COLO668 (cell line): ENCODE data around the gene PMEPA1.

Experiments used
- DNase-seq: peaks from one replicate; lab custom pipeline; 2025; ENCODE audit not compliant: unreplicated experiment; lab: John Stamatoyannopoulos, UW

PMEPA1 gene

DNA sequence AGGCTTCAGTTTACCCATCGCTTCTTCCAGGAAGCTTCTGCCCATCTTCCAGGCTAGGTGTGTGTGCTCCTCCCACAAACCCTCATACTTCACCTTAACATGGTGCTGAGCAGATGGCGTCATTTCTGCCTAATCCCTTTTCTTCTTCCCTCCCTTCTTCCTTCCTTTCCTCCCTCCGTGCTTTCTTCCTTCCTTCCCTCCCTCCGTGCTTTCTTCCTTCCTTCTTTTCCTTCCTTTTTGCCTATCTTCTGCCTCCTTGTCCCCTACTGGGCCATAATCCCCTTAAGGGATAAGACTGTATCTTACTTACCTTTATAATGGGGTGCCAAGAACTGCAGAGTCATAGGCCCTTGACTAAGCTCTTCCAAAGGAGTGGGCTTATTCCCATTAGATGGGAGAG, 27.5 kb upstream of the PMEPA1 start:
- DNase-seq, result no peak

DNA sequence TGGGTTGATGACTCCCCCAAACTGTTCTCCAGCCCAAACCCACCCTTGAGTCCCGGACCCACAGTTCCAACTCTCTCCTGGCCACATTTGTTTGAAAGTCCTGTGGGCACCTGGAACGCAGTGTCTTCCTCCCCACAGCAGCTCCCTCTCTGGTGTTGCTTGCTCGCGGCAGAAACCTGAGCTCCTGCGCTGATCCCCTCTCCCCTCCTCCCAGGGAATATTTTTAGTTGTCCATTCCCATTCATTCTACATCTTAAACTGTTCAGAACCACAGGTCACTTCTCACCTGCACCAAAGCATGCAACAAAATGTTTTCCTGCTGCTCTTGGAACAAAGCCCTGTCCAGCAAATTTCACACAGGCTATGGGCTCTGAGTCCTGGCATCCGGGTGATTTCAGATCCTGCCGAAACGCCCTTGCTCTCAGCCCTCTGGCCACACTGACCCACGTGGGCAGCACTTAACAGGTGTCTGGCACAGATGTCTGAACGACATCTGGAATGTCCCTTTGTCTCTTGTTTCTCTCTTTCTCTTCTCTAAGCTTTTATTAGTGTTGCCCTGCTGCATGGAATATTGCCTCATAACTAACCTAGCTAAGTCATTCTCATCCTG, 27.0 kb upstream of the PMEPA1 start:
- no peak for DNase-seq

DNA sequence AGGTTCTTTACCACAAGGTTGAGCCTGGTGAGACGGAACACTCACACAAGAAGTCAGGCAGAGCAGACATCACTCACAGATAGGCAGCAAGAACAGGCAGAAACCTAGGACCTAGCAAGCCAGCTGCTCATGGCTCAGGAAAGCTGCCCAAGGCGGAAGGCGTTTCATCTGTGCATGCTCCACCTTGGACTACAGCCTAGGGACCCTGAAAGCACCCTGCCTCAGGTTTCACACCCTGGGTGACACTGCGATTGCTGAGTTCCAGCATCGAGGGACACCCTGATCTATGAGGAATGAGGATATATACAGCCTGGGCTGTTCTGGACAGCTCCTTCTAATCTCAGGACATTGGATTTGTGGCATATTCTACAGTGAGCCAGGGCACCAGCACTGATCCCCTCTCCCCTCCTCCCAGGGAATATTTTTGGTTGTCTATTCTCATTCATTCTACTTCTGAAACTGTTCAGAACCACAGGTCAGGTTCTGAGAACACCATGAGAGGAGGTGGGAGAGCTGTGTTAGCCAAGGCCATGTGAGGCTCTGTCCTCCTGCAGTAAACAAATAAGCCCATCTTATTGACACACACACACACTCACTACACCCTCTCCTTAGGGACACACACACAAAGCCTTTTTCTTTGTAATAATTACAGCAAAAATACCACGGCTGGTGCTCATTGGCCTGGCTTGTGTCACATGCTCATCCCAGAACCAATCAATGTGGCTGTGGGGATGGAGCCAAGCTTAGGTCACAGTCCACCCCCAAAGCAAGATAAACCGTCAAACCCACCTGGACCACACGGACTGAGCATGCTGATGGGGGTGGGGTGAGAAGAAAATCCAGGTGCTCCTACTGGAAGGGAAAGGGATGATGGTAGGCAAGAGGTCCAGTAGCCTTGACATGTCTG, 26.3 kb upstream of the PMEPA1 start:
- no peak for DNase-seq

DNA sequence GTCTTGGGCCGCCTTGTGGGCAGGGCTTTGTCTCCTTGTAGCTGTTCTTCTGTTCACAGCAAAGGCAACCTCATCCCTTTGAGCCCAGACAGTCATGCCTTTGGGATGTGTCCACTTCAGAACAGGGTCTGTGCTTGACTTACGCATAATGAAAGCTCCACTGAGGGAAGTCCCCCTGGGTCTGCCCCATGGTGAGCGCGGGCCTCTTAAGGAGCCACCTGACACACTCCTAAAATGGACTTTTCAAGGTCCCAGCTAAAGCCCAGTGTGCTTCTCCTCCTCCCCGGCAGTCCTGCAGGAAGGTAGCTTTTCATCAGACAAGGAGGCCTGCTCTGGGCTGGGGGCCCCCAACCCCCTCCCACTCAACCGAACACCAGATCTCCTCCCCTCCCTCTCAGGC, 24.9 kb upstream of the PMEPA1 start:
- DNase-seq, result no peak

DNA sequence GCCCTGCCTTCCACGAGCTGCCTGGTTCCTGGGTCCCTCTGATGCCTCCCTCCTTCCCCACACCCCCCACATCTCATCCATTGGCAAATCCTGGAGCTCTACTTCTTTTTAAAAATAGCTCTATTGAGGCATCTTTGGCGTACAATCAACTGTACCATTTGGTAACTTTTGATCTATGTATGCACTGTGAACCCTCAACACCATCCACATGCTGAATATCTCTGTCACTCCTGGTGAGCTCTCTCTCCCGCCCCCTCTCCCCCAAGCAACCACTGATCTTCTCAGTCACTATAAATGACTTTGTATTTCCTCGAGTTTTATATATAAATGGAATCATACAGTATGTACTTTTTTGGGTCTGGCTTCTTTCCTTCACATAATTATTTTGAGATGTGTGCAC, 22.4 kb upstream of the PMEPA1 start:
- no peak for DNase-seq

DNA sequence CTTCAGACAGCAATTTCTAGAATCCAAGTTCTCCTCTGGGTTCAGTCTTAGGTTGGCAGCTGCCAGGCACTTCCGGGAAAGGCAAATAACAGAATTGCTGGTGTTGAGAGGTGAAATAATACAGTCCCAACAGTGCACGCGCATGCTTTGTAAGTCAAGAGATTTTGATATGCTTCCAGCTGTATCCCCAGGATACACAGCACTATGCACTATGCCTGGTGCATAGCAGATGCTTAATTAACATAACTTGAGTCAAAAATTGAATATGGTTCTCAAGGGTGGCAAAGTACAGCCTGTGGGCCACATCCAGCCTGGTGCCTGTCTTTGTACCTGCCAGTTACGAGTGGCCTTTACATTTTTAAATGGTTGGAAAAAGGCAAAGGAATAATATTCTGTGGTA, 18.9 kb upstream of the PMEPA1 start:
- DNase-seq, result no peak

DNA sequence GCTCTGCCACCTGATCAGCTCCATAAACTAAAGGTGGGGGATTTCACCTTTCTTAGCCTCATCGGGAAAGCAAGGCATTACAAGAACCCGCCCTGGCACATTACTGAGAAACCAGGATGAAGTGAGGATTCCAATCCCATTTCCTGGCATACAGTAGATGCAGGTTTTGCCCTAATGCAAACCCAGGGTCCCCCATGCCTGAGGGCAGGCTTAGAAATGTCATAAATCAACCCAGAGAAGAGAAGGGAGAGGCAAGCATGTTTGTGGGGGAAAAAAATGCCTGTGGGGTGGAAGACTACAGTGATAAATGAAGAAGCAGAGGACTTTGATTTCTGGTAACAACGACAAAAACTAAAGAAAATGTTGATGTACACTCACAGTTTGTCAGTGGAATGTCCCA, 18.0 kb upstream of the PMEPA1 start:
- DNase-seq, result no peak

DNA sequence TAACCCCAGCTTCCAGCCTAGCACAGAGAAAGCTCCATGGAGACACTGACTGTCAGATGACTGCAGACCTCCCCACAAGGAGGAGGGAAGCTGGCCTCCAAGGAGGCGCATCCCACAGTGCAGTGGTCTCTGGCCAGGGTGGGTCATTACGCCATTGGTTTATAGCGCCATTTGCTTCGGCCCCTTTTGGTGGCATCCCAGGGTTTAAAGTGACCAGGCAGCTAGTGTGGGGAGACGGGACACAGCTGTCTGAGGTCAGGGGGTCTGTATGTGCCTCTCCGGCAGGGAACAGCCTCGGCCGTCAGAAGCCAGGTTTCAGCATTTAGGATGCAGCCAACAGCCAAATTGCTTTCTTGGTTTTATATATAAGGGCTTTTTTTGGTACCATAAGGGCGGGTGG, 15.8 kb upstream of the PMEPA1 start:
- no peak for DNase-seq

DNA sequence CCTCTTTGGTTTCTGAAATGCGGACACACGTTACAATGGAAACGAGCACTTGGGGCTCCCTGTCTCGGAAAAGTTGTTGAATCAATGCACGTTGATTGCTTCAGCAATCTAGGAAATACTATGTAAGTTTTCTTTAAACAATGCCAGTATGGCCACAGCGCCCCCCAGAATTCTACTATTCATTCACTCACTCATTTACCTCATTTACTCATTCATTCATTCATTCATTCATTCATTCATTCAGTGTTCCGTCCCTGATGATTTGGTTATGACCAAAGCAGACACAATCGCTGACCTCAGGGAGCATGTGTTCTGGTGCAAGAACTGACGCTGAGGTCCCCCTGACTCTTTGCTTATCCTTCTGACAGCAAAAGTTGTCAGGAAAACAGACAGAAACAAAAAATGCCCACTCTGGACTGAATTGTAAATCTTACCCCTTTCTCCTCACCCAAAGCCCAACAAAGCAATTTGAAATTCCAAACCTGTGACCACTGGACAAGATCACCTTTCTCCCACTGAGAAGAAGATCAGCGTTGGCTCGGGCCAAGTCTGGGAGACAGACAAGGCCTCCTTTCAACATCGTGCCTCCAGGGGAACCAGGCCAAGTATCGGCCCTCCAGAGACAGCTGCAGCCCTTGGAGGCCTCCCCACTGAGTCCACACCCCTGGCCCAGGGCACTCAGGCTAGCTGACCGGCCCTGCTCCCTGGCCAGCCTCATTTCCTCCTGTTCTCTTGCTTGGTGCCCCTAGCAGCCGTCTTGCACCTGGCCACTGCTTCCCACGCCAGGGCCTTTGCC, 15.0 kb upstream of the PMEPA1 start:
- DNase-seq, result no peak

DNA sequence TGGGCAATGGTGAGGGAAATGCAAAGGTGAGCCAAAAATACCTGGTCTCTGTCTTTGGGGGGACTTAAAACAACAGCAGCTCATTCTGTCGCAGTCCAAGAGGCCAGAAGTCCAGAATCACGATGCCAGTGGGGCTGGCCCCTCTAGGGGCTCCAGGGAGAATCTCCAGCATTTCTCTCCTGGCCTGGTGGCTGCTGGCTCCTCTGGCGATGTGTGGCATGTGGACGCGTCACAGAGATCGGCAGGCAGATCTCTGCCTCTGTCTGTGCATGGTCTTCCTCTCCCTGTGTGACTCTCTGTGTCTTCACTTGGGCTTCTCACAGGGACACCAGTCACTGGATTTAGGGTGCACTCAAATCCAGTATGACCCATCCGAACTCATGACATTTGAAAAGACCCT, 14.0 kb upstream of the PMEPA1 start:
- no peak for DNase-seq

DNA sequence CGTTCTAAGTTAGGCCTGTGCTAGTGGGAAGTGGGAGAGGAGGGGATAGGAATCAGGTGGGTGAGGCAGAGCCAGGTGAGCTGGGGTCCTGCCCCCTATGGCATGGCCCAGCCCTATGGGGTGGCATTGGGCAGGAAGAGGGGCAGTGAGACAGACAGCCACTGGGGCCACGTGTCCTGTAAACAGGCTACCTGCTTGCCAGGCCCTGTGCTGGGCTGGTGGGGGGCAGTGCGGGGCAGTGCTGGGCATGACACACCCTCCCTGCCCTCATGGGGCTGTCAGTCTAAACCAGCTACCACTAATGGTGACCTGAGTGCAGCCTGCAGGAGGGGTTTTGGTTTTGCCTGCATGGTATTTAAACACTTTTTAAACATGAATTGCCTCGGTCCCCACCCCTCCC, 10.1 kb upstream of the PMEPA1 start:
- DNase-seq, result no peak

DNA sequence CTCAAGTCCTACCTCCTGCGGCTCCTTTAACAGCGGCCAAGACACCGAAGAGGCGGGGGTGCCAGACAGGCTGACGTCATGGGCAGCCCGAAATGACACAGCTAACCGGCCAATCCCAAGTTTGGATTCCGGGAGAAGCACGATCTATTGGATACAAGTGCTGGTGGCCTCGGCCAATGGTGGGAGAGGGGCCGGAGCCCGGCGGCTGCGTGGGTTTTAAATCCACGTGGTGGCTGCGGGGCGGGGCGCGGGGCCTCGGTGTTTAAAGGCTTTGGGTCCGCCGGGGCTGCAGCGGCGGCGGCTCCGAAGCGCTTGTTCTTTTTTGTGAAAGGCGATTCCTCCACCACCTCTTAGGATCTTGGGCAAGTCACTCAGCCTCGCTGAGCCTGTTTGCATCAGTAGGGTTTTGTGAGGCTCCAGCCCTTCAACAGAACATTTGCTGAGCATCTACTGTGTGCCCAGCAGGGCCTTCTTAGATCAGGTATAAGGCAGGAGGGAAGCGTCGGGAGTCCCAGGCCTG, 8.7 kb upstream of the PMEPA1 start:
- DNase-seq, result peak; percentile 38

DNA sequence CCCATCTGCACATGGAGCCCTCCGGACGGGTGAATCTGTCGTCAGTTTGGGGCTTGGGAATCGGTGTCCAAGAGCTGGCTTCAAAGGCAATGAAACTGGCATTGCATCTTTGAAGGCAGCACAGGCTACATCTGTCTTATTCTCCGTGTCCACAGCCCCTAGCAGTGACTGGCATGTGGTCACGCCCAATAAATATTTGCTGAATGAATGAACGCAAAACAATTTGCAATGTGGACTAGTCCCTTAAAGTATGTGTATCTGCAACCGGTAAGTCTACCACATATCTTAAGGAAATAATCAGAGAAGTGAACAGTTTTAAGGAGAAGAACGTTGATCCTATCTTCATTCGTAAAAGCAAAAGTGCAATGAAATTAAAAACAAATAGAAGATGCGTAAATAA, 8.0 kb upstream of the PMEPA1 start:
- no peak for DNase-seq

DNA sequence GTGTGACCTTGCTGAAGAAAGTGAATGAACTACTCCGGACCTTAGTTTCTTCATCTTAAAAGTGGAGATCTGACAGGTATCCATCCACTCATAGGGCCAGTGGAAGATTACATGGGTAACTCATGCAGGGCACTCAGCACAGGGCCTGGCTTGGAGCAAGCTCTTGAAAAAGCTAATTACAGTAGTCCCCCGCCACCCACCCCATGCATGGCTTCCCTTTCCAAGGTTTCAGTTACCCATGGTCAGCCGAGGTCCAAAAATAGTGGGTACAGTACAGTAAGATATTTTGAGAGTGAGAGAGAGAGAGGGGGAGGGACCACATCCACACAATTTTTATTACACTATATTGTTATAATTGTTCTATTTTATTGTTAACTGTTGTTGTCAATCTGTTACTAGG, 7.1 kb upstream of the PMEPA1 start:
- DNase-seq, result no peak

DNA sequence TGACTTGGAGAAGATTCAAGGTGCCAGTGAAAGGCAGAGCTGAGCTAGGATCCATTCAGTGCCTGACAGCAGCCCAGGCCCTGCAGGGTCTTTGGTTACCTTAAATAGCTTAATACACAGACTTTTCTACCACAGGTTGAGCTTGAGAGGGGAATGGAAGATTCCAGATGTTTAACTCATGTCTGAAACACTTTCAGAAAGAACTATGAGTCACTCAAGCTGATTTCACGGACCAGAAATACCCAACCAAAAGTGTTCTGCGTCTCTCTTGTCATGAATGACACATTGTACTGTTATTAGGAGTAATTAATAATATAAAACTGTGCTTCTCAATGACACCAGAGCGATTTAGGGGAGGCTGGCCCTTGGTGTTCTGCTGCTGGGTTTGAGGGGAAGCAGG, 6.4 kb upstream of the PMEPA1 start:
- no peak for DNase-seq

DNA sequence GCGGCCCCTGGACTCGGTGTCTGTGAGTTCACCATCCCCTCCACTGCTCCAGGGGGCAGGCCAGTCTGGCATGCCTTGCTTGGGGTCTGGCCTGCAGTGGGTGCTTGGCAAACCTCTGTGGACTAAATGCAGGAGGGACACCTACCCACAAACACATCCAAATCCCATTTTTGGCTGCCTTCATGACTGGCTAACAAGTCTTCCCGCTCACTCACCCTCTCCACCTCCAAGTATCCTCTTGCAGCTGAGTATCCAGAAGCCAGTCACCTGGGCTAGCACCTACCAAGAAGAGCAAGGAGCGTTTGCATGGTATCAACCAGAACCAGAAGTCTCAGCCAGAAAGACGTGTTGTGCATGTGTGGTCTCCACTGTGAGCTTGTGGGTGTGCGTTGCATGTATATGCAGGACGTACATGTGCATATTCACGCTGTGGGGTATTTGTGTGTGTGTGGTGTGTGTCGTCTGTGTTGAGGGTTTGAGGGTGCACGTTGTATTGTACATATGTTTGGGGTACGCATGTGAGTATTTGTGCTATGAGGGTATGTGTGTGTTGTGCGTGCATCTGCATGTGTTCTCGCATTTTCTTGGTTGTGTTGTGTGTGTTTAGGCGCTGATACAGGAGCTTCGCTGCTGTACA, 5.6 kb upstream of the PMEPA1 start:
- DNase-seq, result no peak

DNA sequence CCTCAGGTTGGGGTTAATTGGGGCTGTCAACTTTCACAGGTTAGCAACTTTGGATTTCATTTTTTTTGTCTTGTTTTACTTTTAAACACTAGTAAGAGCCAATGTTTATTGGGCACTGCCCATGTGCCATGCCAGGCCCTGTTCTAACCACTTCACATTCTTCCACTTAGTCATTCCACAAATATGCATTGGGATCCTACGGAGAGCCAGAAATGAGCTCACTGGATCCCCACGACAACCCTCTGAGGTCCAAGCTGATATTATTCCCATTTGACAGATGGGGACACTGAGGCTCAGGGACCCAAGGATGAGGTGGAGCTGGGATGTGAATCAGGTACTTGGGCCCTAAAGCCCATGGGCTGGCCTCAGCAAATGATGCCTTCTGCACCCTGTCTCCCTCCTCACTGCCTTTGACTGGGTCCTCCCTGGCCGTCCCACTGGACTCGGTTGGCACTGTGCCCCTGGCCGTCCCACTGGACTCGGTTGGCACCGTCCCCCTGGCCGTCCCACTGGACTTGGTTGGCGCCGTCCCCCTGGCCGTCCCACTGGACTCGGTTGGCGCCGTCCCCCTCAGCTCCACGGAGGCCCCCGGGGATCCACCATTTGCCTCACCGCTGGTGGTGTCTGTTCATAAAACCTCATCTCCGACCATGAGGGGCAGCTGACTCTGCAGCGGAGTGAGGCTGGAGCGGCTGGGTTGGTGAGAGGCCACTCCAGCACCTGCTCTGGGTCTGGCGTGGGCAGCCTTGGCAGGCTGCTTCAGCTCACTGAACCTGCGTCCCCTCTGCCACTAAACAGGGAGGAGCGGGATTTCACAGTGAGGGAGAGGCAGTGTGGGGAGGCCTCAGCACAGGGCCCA, 4.8 kb upstream of the PMEPA1 start:
- no peak for DNase-seq

DNA sequence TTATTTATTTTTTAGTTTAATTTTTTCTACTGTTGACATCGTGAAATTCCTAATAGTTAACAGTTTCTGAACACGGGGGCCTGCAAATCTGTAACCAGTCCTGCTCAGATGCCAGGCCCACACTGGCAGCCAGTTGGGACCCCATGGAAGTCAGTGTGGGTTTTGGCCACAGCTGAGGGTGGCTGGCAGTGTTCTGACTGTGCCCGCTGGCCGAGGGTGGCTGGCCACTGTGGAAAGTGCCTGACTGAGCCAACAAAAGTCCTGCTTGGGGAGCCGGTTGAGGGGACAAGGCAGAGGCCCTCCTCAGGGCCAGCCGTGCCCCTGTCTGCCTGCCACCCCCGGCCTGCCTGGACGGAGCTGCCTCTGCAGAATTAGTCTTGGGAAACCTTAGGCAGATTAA, 4.1 kb upstream of the PMEPA1 start:
- DNase-seq, result no peak

DNA sequence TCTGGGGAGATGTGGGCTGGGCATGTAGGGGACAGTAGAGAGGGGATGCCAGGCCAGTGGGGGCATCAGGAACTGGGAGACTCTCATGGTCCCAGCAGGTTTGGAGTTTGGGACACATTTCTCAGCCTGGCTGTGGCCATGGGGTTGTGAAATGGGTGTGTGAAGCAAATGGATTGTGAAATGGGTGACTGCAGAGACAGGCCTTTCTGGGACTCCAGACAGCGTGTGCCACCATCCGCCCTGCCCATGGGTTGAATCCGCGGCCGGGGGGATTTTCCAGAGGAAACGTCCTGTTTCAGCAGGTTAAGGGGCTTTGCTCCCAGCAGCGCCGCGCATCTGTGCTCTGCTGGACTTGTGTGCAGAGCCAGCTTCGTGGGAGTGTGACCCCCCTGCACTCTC, 3.7 kb upstream of the PMEPA1 start:
- DNase-seq, result no peak

DNA sequence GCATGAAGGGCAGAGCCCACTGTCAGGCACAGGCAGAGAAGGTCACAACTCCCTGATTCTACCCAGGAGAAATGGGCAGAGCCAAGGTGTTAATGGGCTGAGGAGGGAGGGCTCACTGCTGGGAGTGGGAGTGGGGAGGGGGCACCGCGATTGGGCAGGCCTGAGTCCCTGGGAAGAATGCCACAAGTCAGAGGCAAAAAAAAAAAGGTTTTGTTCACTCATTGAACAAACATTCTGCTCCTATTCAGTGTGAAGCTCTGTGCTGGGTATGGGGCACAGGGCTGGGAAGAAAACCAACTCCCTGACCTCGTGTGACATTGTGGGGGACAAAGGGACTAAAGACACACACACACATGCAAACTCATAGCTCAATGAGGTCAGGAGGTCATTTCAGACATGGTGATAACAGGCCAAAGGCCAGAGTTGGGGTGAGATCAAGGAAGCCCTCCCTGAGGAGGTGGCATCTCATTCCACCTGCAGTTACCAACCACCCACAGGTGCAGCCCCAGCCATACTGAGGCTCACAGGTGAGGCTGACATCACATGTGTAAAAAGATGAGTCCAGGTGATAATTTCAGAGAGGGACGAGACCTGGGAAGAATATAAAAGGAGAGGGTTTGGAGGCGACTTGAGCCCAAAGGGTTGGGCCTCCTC, 3.2 kb upstream of the PMEPA1 start:
- DNase-seq, result no peak
